Measurements from ENCODE around the gene MCTP2.

- no peak for TF ChIP-seq CTCF (IDR thresholded peaks at IDR 0.05; ENCODE audit: low read depth, low read length, poor library complexity, severe bottlenecking)
- no peak for TF ChIP-seq EZH2phosphoT487 (IDR thresholded peaks at IDR 0.05; ENCODE audit: borderline replicate concordance, low read length)
These were observed 132.0 kb downstream of the MCTP2 start for GRCh38 chr15:94363382-94363781.

Data from DOHH2 (cell line).